Endothelial cell (in vitro differentiated cells): ENCODE data around the gene SFXN3. TPM values are rescaled to one million over a fixed set of nuclear protein-coding genes. Genes with fewer than 3 reads are reported as not detected.

ENCODE experiments used
- DNase-seq: peaks from one replicate; pipeline ENCODE4 v3.0.0; 2021; ENCODE audit warnings: low spot score
- H3K27ac Mint-ChIP-seq: one replicate; pipeline ENCODE4 v1.8.0; 2021; ENCODE audit warnings: mixed read lengths, inconsistent platforms; ENCODE audit not compliant: unreplicated experiment
- H3K27me3 Mint-ChIP-seq: one replicate; pipeline ENCODE4 v1.8.0; 2021; ENCODE audit warnings: mild to moderate bottlenecking, moderate library complexity, mixed read lengths, inconsistent platforms; ENCODE audit not compliant: unreplicated experiment
- H3K36me3 Mint-ChIP-seq: one replicate; pipeline ENCODE4 v1.8.0; 2021; ENCODE audit warnings: mild to moderate bottlenecking, low read depth, mixed read lengths, inconsistent platforms; ENCODE audit not compliant: unreplicated experiment
- H3K4me1 Mint-ChIP-seq: one replicate; pipeline ENCODE4 v1.8.0; 2021; ENCODE audit warnings: mild to moderate bottlenecking, mixed read lengths, inconsistent platforms; ENCODE audit not compliant: unreplicated experiment
- H3K4me3 Mint-ChIP-seq: one replicate; pipeline ENCODE4 v1.8.0; 2021; ENCODE audit warnings: mild to moderate bottlenecking, mixed read lengths, inconsistent platforms; ENCODE audit not compliant: unreplicated experiment
- H3K9me3 Mint-ChIP-seq: one replicate; pipeline ENCODE4 v1.8.0; 2021; ENCODE audit warnings: mixed read lengths, inconsistent platforms; ENCODE audit not compliant: unreplicated experiment
- total RNA-seq: library from RNA; stranded (reverse); fragmentation: NEBNext Ultra II Directional; extraction: Animal tissue kit (Norgen Biotek cat#: 25700); gene quantifications from one replicate; pipeline ENCODE4 v1.2.1, GENCODE V29; 2021; ENCODE audit not compliant: unreplicated experiment
- TF ChIP-seq, protein P1 (sequence below): fragments of 200-600 bp; sonication (generic); IDR thresholded peaks from one replicate; pipeline ENCODE4 v1.5.0; 2021; ENCODE audit warnings: antibody characterized with exemption; ENCODE audit not compliant: unreplicated experiment

Gene SFXN3
- total RNA-seq, 1 donor from 2014 or later, result 27.1 TPM

- H3K27me3 Mint-ChIP-seq, result peaks cover 12% of the 10 kb centered on the region
These were observed 58.7 kb downstream of the SFXN3 start for GRCh38 chr10:101089520-101090299.

DNA sequence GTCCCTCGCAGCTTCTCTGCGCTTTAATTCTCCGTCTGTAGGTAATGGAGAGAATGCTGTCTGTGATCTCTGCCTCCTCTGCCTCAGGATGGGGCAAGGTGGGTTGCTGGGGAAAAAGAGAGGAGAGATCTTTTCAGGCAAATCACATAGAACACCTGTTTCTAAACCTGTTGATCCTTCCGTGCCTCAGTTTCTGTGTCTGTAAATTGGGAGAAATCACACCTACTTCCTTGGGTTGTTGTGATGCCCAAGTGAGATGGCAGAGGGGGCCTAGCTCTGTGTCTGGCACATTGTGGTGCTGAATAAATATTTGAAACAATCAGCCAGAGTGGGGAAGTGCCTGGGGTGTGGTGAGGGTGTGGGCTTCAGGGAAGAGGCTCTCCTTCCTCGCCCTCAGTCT lies 59.6 kb downstream of the SFXN3 start:
- no peak for DNase-seq
- Mint-ChIP-seq H3K27ac (no peak overlapping the region), H3K36me3 (peaks cover 4% of the 10 kb centered on the region), H3K4me3 (peak overlapping the region; percentile 17), H3K9me3 (no peaks in the 10 kb centered on the region), H3K27me3 (peaks cover 14% of the 10 kb centered on the region), H3K4me1 (peaks cover 41% of the 10 kb centered on the region)
- TF ChIP-seq, protein P1, sequence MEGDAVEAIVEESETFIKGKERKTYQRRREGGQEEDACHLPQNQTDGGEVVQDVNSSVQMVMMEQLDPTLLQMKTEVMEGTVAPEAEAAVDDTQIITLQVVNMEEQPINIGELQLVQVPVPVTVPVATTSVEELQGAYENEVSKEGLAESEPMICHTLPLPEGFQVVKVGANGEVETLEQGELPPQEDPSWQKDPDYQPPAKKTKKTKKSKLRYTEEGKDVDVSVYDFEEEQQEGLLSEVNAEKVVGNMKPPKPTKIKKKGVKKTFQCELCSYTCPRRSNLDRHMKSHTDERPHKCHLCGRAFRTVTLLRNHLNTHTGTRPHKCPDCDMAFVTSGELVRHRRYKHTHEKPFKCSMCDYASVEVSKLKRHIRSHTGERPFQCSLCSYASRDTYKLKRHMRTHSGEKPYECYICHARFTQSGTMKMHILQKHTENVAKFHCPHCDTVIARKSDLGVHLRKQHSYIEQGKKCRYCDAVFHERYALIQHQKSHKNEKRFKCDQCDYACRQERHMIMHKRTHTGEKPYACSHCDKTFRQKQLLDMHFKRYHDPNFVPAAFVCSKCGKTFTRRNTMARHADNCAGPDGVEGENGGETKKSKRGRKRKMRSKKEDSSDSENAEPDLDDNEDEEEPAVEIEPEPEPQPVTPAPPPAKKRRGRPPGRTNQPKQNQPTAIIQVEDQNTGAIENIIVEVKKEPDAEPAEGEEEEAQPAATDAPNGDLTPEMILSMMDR, result no peak

More at GRCh38 chr10:101089520-101090299, 58.7 kb downstream of the SFXN3 start:
- no peak for DNase-seq
- TF ChIP-seq, protein P1, result no peak
- Mint-ChIP-seq H3K4me3 (no peak overlapping the region), H3K4me1 (peaks cover 37% of the 10 kb centered on the region), H3K27ac (no peak overlapping the region), H3K36me3 (peaks cover 4% of the 10 kb centered on the region), H3K9me3 (no peaks in the 10 kb centered on the region)

Other genes with a start within 250 kb of the SFXN3 start
- 31.2 TPM for gene SLF2, start 118.3 kb upstream of the SFXN3 start, total RNA-seq
- 8.0 TPM for gene SEMA4G, start 61.7 kb upstream of the SFXN3 start, total RNA-seq
- 51.8 TPM for gene MRPL43, start 43.7 kb upstream of the SFXN3 start, total RNA-seq
- 10.5 TPM for gene TWNK, start 43.7 kb upstream of the SFXN3 start, total RNA-seq
- 52.2 TPM for gene LZTS2, start 31.4 kb upstream of the SFXN3 start, total RNA-seq
- gene PDZD7, start 105 bp upstream of the SFXN3 start, total RNA-seq, result 0.54 TPM
- gene KAZALD1, start 30.8 kb downstream of the SFXN3 start, total RNA-seq, result 10.6 TPM
- 31.0 TPM for gene TLX1, start 100.1 kb downstream of the SFXN3 start, total RNA-seq
- not detected for gene LBX1, start 198.2 kb downstream of the SFXN3 start, total RNA-seq